Epithelial cell of esophagus (primary cell): ENCODE results near the gene CERKL.

ENCODE experiments used
- DNase-seq: peaks from one replicate; pipeline ENCODE4 v3.0.0; 2010; ENCODE audit warnings: low read depth
- H3K4me3 ChIP-seq: 2 replicates; pipeline ENCODE4 v1.5.1; 2011; ENCODE audit warnings: mild to moderate bottlenecking, low read length, control low read depth
- CTCF ChIP-seq: IDR thresholded peaks from 2 replicates; pipeline ENCODE4 v1.5.1; 2011; ENCODE audit warnings: low read depth, mild to moderate bottlenecking, low read length, control low read depth, inconsistent platforms; ENCODE audit not compliant: insufficient read depth; ENCODE audit errors: missing control alignments

CERKL gene

GRCh38 chr2:181542170-181542569 is 114.7 kb downstream of the CERKL start:
- H3K4me3 ChIP-seq, result no peak overlapping the region
- TF ChIP-seq CTCF, result no peak
- DNase-seq, result no peak

DNA sequence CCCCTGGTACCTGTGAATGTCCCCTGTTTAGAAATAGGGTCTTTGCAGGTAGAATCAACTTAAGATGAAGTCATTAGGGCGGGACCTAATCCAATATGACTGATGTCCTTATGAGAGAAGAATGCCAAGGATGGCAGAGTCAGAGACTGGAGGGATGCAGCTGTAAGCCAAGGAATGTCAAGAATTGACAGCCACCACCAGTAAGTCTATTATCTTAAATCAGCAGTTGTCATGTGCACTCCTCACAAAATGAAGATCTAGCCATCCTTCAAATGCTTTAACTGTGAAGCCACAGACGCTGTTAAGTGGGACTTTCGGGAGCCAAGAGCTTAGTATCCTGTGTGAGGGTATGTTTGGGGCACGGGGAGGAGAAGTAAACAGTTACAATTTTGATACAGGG is 116.5 kb downstream of the CERKL start:
- DNase-seq, result no peak
- TF ChIP-seq CTCF, result no peak
- H3K4me3 ChIP-seq, result no peak overlapping the region

DNA sequence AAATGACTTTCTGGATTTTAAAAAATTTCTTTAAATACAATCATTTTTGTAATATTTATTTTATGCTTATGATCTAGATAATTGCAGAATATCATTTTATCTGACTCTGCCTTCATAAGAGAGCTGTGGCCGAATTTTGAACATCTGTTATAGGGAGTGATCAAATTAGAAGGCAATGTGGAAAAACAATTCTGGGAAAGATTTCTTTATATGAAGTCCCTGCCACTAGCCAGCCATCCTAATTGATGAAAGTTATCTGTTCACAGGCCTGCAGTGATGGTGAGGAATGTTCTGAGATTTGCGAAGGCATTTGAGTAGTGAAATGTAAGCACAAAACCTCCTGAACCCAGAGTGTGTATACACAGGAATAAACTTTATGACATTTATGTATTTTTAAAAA is 120.2 kb downstream of the CERKL start:
- TF ChIP-seq CTCF, result no peak
- no peak overlapping the region for H3K4me3 ChIP-seq
- no peak for DNase-seq

- DNase-seq, result no peak
- H3K4me3 ChIP-seq, result no peak overlapping the region
- TF ChIP-seq CTCF, result no peak
Measured at GRCh38 chr2:181528441-181528840, 128.5 kb downstream of the CERKL start.

- no peak for DNase-seq
- TF ChIP-seq CTCF, result no peak
- H3K4me3 ChIP-seq, result no peak overlapping the region
Measured at GRCh38 chr2:181527058-181527457, 129.8 kb downstream of the CERKL start.

- no peak for TF ChIP-seq CTCF
Measured at GRCh38 chr2:181526014-181526413, 130.9 kb downstream of the CERKL start.

DNA sequence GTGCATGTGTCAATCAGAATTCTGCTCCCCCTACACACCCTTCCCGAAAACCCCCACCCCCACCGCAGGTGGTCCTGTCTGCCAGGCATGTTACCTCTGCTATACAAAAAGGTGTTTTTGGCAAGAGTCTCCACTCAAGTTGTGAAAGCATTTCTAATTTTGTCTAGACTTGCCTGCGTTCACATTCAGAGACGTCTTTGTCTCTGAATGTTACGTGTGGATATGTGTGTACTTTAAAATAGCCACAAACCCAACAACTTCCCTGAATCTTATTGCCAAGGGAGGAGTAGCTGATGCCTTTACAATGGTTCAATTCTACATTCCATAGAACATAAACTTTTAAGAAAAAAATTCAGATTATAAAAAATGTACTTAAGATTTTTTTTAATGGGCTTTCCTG is 133.1 kb downstream of the CERKL start:
- TF ChIP-seq CTCF, result no peak
- DNase-seq, result peak; percentile 59
- H3K4me3 ChIP-seq, result no peak overlapping the region

More at GRCh38 chr2:181526014-181526413, 130.9 kb downstream of the CERKL start:
- no peak for DNase-seq
- no peak overlapping the region for H3K4me3 ChIP-seq
